ENCODE data around the gene HDAC4. TPM values are rescaled to one million over a fixed set of nuclear protein-coding genes. Genes with fewer than 3 reads are reported as not detected.

The HDAC4 gene
- total and polyA plus RNA-seq, 2 donors (not counting 1 experiment from before 2014, with no cell fraction given) = 13.5 to 46.0 TPM

GRCh38 chr2:239443666-239444567 lies 43.1 kb upstream of the HDAC4 start:
- no peak overlapping the region for H3K9ac ChIP-seq (ENCODE audit: low read length)
- Mint-ChIP-seq H3K4me1 (peaks cover 9% of the 10 kb centered on the region), H3K9me3 (ENCODE audit: insufficient read depth) (no peaks in the 10 kb centered on the region), H3K27me3 (peaks cover 66% of the 10 kb centered on the region), H3K4me3 (no peak overlapping the region), H3K27ac (no peak overlapping the region)
- CTCF ChIA-PET = interaction anchor here (1.2 kb wide), 1 partner anchor 173 kb away, joined by 3 read pairs; no protein-coding TSS in a partner anchor
- 91% methylated on average over 13 of the region's 14 CpGs for WGBS (ENCODE audit: insufficient coverage)
- no peaks in the 10 kb centered on the region for H4K20me1 ChIP-seq (ENCODE audit: control insufficient read depth, insufficient read depth, low read length, poor library complexity, severe bottlenecking)
- POLR2A ChIA-PET = no interaction called here
- no peak overlapping the region for H3K4me2 ChIP-seq (replicated peaks; ENCODE audit: low read depth, low read length, poor library complexity, severe bottlenecking)
- no peaks in the 10 kb centered on the region for H3K36me3 ChIP-seq (replicated peaks in 1 of 2; ENCODE audit: control extremely low read depth in 1 of 2, control insufficient read depth in 1 of 2, extremely low read depth in 1 of 2, insufficient read depth in 2 of 2, low read length in 1 of 2)
- DNase-seq (no peak), ATAC-seq (ENCODE audit: low read depth) (no peak)
- peaks cover 0 to 7% (median 0%) of the 10 kb centered on the region in 3 donors for H3K9me3 ChIP-seq (ENCODE audit: control extremely low read depth in 1 of 3, control insufficient read depth in 2 of 3, insufficient read depth in 1 of 3, low read length in 2 of 3)
- no peak overlapping the region for H3K27ac ChIP-seq (ENCODE audit: low read length in 2 of 2)
- TF ChIP-seq EZH2 (IDR thresholded peaks at IDR 0.05; ENCODE audit: borderline replicate concordance, insufficient read depth, low read depth, low read length, poor library complexity, severe bottlenecking) (no peak), CTCF (IDR thresholded peaks at IDR 0.05) (no peak)
- intact Hi-C loops (cut with micrococcal nuclease) = no loop called here
- H3K27me3 ChIP-seq (replicated peaks in 1 of 4; ENCODE audit: control extremely low read depth in 1 of 4, control insufficient read depth in 3 of 4, insufficient read depth in 4 of 4, low read length in 3 of 4) = peaks cover 0 to 39% (median 17%) of the 10 kb centered on the region in 4 experiments
- H3K4me3 ChIP-seq (ENCODE audit: control extremely low read depth in 1 of 5, extremely low read depth in 1 of 5, insufficient read depth in 1 of 5, low read depth in 2 of 5, low read length in 4 of 5) = no peak overlapping the region
- no peaks in the 10 kb centered on the region for H3K79me2 ChIP-seq (ENCODE audit: control insufficient read depth, insufficient read depth, low read length)
- H2AFZ ChIP-seq (ENCODE audit: insufficient read depth, low read depth, low read length, poor library complexity, severe bottlenecking) = no peak overlapping the region
- peaks cover 11 to 13% of the 10 kb centered on the region in 2 donors for H3K4me1 ChIP-seq (ENCODE audit: control insufficient read depth in 2 of 2, insufficient read depth in 2 of 2, low read length in 2 of 2)

- Histone ChIP-seq H3K36me3 (replicated peaks in 1 of 2; ENCODE audit: control extremely low read depth in 1 of 2, control insufficient read depth in 1 of 2, extremely low read depth in 1 of 2, insufficient read depth in 2 of 2, low read length in 1 of 2) (no peaks in the 10 kb centered on the region), H4K20me1 (ENCODE audit: control insufficient read depth, insufficient read depth, low read length, poor library complexity, severe bottlenecking) (no peaks in the 10 kb centered on the region), H3K4me2 (replicated peaks; ENCODE audit: low read depth, low read length, poor library complexity, severe bottlenecking) (no peak overlapping the region), H3K9ac (ENCODE audit: low read length) (no peak overlapping the region), H3K27ac (ENCODE audit: low read length in 2 of 2) (no peak overlapping the region), H3K4me3 (ENCODE audit: control extremely low read depth in 1 of 5, extremely low read depth in 1 of 5, insufficient read depth in 1 of 5, low read depth in 2 of 5, low read length in 4 of 5) (no peak overlapping the region), H3K4me1 (ENCODE audit: control insufficient read depth in 2 of 2, insufficient read depth in 2 of 2, low read length in 2 of 2) (peaks cover 11 to 13% of the 10 kb centered on the region in 2 donors), H3K9me3 (ENCODE audit: control extremely low read depth in 1 of 3, control insufficient read depth in 2 of 3, insufficient read depth in 1 of 3, low read length in 2 of 3) (peaks cover 0 to 7% (median 0%) of the 10 kb centered on the region in 3 donors), H3K27me3 (replicated peaks in 1 of 4; ENCODE audit: control extremely low read depth in 1 of 4, control insufficient read depth in 3 of 4, insufficient read depth in 4 of 4, low read length in 3 of 4) (peaks cover 0 to 40% (median 17%) of the 10 kb centered on the region in 4 experiments), H3K79me2 (ENCODE audit: control insufficient read depth, insufficient read depth, low read length) (no peaks in the 10 kb centered on the region), H2AFZ (ENCODE audit: insufficient read depth, low read depth, low read length, poor library complexity, severe bottlenecking) (no peak overlapping the region)
- CTCF ChIA-PET = interaction anchor here (1.2 kb wide), 1 partner anchor 172 kb away, joined by 3 read pairs; no protein-coding TSS in a partner anchor
- ATAC-seq (ENCODE audit: low read depth) (no peak), DNase-seq (no peak)
- intact Hi-C loops (cut with micrococcal nuclease) = no loop called here
- Mint-ChIP-seq H3K4me3 (no peak overlapping the region), H3K27me3 (peaks cover 70% of the 10 kb centered on the region), H3K9me3 (ENCODE audit: insufficient read depth) (no peaks in the 10 kb centered on the region), H3K27ac (no peak overlapping the region), H3K4me1 (peaks cover 9% of the 10 kb centered on the region)
- POLR2A ChIA-PET = no interaction called here
- TF ChIP-seq EZH2 (IDR thresholded peaks at IDR 0.05; ENCODE audit: borderline replicate concordance, insufficient read depth, low read depth, low read length, poor library complexity, severe bottlenecking) (no peak), CTCF (IDR thresholded peaks at IDR 0.05) (no peak)
- 98% methylated on average over 7 of the region's 8 CpGs for WGBS (ENCODE audit: insufficient coverage)
Observed at GRCh38 chr2:239443102-239443620, 42.3 kb upstream of the HDAC4 start.
